Neural progenitor cell (in vitro differentiated cells): ENCODE results near the gene CSNK2A1. TPM values are rescaled to one million over a fixed set of nuclear protein-coding genes. Genes with fewer than 3 reads are reported as not detected.

Source experiments
- DNase-seq: peaks from one replicate; pipeline ENCODE4 v3.0.0-alpha.2; 2016; ENCODE audit warnings: low spot score
- H2AFZ ChIP-seq: fragments of 200-600 bp; sonication (generic); replicated peaks from 2 replicates; pipeline ENCODE4 v1.6.1; 2016; ENCODE audit warnings: antibody characterized with exemption
- H3F3A ChIP-seq: fragments of 200-600 bp; sonication (generic); 2 replicates; pipeline ENCODE4 v1.6.1; 2016; ENCODE audit warnings: antibody characterized with exemption, low read depth
- H3K27ac ChIP-seq: fragments of 200-600 bp; sonication (generic); 2 replicates; pipeline ENCODE4 v1.5.1; 2016; ENCODE audit warnings: mild to moderate bottlenecking
- H3K27me3 ChIP-seq: fragments of 200-600 bp; sonication (generic); 2 replicates; pipeline ENCODE4 v1.6.1; 2016; ENCODE audit warnings: mild to moderate bottlenecking, moderate library complexity
- H3K36me3 ChIP-seq: fragments of 200-600 bp; sonication (generic); 2 replicates; pipeline ENCODE4 v1.5.1; 2016
- H3K4me1 ChIP-seq: fragments of 200-600 bp; sonication (generic); 2 replicates; pipeline ENCODE4 v1.6.1; 2016; ENCODE audit warnings: mixed run types
- H3K4me2 ChIP-seq: fragments of 200-600 bp; sonication (generic); 2 replicates; pipeline ENCODE4 v1.6.1; 2016
- H3K4me3 ChIP-seq: fragments of 200-600 bp; sonication (generic); 2 replicates; pipeline ENCODE4 v1.5.1; 2016
- H3K79me2 ChIP-seq: fragments of 200-600 bp; sonication (generic); 2 replicates; pipeline ENCODE4 v1.6.1; 2016; ENCODE audit warnings: low read depth
- H3K9ac ChIP-seq: fragments of 200-600 bp; sonication (generic); 2 replicates; pipeline ENCODE4 v1.6.1; 2016
- H3K9me3 ChIP-seq: fragments of 200-600 bp; sonication (generic); 2 replicates; pipeline ENCODE4 v1.5.1; 2016; ENCODE audit warnings: low read depth
- H4K20me1 ChIP-seq: fragments of 200-600 bp; sonication (generic); 2 replicates; pipeline ENCODE4 v1.6.1; 2016; ENCODE audit warnings: low read depth
- H3K27ac Mint-ChIP-seq: 3 replicates; pipeline ENCODE4 v1.8.0; 2021; ENCODE audit warnings: mixed read lengths
- H3K27me3 Mint-ChIP-seq: 2 replicates; pipeline ENCODE4 v1.8.0; 2022; ENCODE audit warnings: low read depth, mild to moderate bottlenecking, inconsistent platforms, moderate library complexity, mixed read lengths; ENCODE audit not compliant: insufficient read depth
- H3K36me3 Mint-ChIP-seq: 3 replicates; pipeline ENCODE4 v1.8.0; 2021; ENCODE audit warnings: mixed read lengths
- H3K4me1 Mint-ChIP-seq: 3 replicates; pipeline ENCODE4 v1.8.0; 2021; ENCODE audit warnings: mixed read lengths
- H3K4me3 Mint-ChIP-seq: 3 replicates; pipeline ENCODE4 v1.8.0; 2021; ENCODE audit warnings: mild to moderate bottlenecking, moderate library complexity, mixed read lengths
- H3K9me3 Mint-ChIP-seq: 3 replicates; pipeline ENCODE4 v1.8.0; 2020; ENCODE audit warnings: mixed read lengths
- CTCF ChIP-seq: fragments of 200-600 bp; sonication (generic); IDR thresholded peaks from 2 replicates; pipeline ENCODE4 v1.5.1; 2017; ENCODE audit warnings: antibody characterized with exemption, mild to moderate bottlenecking
- EZH2 ChIP-seq: fragments of 200-600 bp; sonication (generic); IDR thresholded peaks from 2 replicates; pipeline ENCODE4 v1.6.1; 2017; ENCODE audit warnings: antibody characterized with exemption, mild to moderate bottlenecking, moderate library complexity
- EZH2phosphoT487 ChIP-seq: fragments of 200-600 bp; sonication (generic); IDR thresholded peaks from 2 replicates; pipeline ENCODE4 v1.6.1; 2017; ENCODE audit warnings: antibody characterized with exemption
- total RNA-seq: library from RNA; depleted of rRNA; stranded (reverse); fragments of >200 nt; gene quantifications from 2 replicates; pipeline ENCODE4 v1.2.3, GENCODE V29; 2015; ENCODE audit warnings: low replicate concordance

CSNK2A1 gene
- total RNA-seq, 1 donor from 2014 or later: 599 TPM

GRCh38 chr20:503048-503737 is 40.4 kb downstream of the CSNK2A1 start:
- Histone ChIP-seq H3K4me1 (no peaks in the 10 kb centered on the region), H3K4me2 (no peak overlapping the region), H3K4me3 (no peak overlapping the region), H3K36me3 (peaks cover 40% of the 10 kb centered on the region), H3K9ac (no peak overlapping the region), H4K20me1 (peaks cover 36% of the 10 kb centered on the region), H3K27me3 (no peaks in the 10 kb centered on the region), H3F3A (peaks cover 5% of the 10 kb centered on the region), H2AFZ (no peak overlapping the region), H3K79me2 (peaks cover 26% of the 10 kb centered on the region), H3K27ac (no peak overlapping the region), H3K9me3 (no peaks in the 10 kb centered on the region)
- DNase-seq: no peak
- peaks cover 38% of the 10 kb centered on the region for H3K36me3 Mint-ChIP-seq
- TF ChIP-seq EZH2 (no peak), CTCF (no peak), EZH2phosphoT487 (no peak)
- no peaks in the 10 kb centered on the region for H3K27me3 Mint-ChIP-seq
- no peak overlapping the region for H3K4me3 Mint-ChIP-seq
- no peaks in the 10 kb centered on the region for H3K9me3 Mint-ChIP-seq
- H3K27ac Mint-ChIP-seq: no peak overlapping the region
- H3K4me1 Mint-ChIP-seq: no peaks in the 10 kb centered on the region

GRCh38 chr20:497979-498378 is 45.6 kb downstream of the CSNK2A1 start:
- H3K27me3 ChIP-seq: no peaks in the 10 kb centered on the region
- peaks cover 4% of the 10 kb centered on the region for H3K79me2 ChIP-seq
- H3K4me2 ChIP-seq: no peak overlapping the region
- H3K4me3 ChIP-seq: no peak overlapping the region
- Mint-ChIP-seq H3K4me1 (no peaks in the 10 kb centered on the region), H3K27ac (no peak overlapping the region), H3K4me3 (no peak overlapping the region), H3K36me3 (peaks cover 30% of the 10 kb centered on the region), H3K9me3 (no peaks in the 10 kb centered on the region), H3K27me3 (no peaks in the 10 kb centered on the region)
- no peak overlapping the region for H2AFZ ChIP-seq
- H3K9me3 ChIP-seq: no peaks in the 10 kb centered on the region
- peaks cover 23% of the 10 kb centered on the region for H3K36me3 ChIP-seq
- DNase-seq: no peak
- H3K4me1 ChIP-seq: no peaks in the 10 kb centered on the region
- no peak overlapping the region for H3K27ac ChIP-seq
- H3F3A ChIP-seq: no peaks in the 10 kb centered on the region
- TF ChIP-seq EZH2: no peak
- TF ChIP-seq EZH2phosphoT487: no peak
- TF ChIP-seq CTCF: no peak
- H4K20me1 ChIP-seq: peaks cover 5% of the 10 kb centered on the region
- H3K9ac ChIP-seq: no peak overlapping the region

GRCh38 chr20:496126-496696 is 47.4 kb downstream of the CSNK2A1 start:
- H3K4me1 ChIP-seq: no peaks in the 10 kb centered on the region
- no peak overlapping the region for H3K4me2 ChIP-seq
- peaks cover 4% of the 10 kb centered on the region for H3F3A ChIP-seq
- no peak for DNase-seq
- H3K27ac ChIP-seq: no peak overlapping the region
- H3K27me3 Mint-ChIP-seq: no peaks in the 10 kb centered on the region
- TF ChIP-seq CTCF: no peak
- no peaks in the 10 kb centered on the region for H4K20me1 ChIP-seq
- no peaks in the 10 kb centered on the region for H3K4me1 Mint-ChIP-seq
- H3K9me3 ChIP-seq: no peaks in the 10 kb centered on the region
- H3K27me3 ChIP-seq: no peaks in the 10 kb centered on the region
- no peaks in the 10 kb centered on the region for H3K9me3 Mint-ChIP-seq
- no peak overlapping the region for H3K4me3 ChIP-seq
- H3K9ac ChIP-seq: no peak overlapping the region
- H2AFZ ChIP-seq: no peak overlapping the region
- H3K27ac Mint-ChIP-seq: no peak overlapping the region
- H3K36me3 ChIP-seq: peaks cover 19% of the 10 kb centered on the region
- no peak overlapping the region for H3K4me3 Mint-ChIP-seq
- peaks cover 32% of the 10 kb centered on the region for H3K36me3 Mint-ChIP-seq
- peaks cover 4% of the 10 kb centered on the region for H3K79me2 ChIP-seq
